GM23338 (cell line): ENCODE data around the gene TMEM86A. TPM values are rescaled to one million over a fixed set of nuclear protein-coding genes. Genes with fewer than 3 reads are reported as not detected.

ENCODE experiments used
- ATAC-seq: fragments of 200-7000 bp; cut with Tn5 transposase; 3 replicates; pipeline ENCODE4 v1.9.1; 2020
- DNase-seq: peaks from one replicate; pipeline ENCODE4 v3.0.0-alpha.2; 2015; ENCODE audit warnings: low spot score
- H2AFZ ChIP-seq: fragments of 200-600 bp; sonication (generic); 2 replicates; pipeline ENCODE4 v1.8.0; 2016; ENCODE audit warnings: antibody characterized with exemption, mild to moderate bottlenecking, moderate library complexity
- H3F3A ChIP-seq: fragments of 200-600 bp; sonication (generic); replicated peaks from 2 replicates; pipeline ENCODE4 v1.8.0; 2017; ENCODE audit warnings: antibody characterized with exemption, mixed run types, low read depth
- H3K27ac ChIP-seq: fragments of 200-600 bp; sonication (generic); 2 replicates; pipeline ENCODE4 v1.6.1; 2016; ENCODE audit warnings: low read depth
- H3K27me3 ChIP-seq: fragments of 200-600 bp; sonication (generic); 2 replicates; pipeline ENCODE4 v1.8.0; 2016; ENCODE audit warnings: mild to moderate bottlenecking, mixed run types, moderate library complexity; ENCODE audit not compliant: insufficient read depth
- H3K36me3 ChIP-seq: fragments of 200-600 bp; sonication (generic); 2 replicates; pipeline ENCODE4 v1.8.0; 2016; ENCODE audit warnings: mild to moderate bottlenecking; ENCODE audit not compliant: insufficient read depth
- H3K4me1 ChIP-seq: fragments of 200-600 bp; sonication (generic); 2 replicates; pipeline ENCODE4 v1.8.0; 2016; ENCODE audit warnings: mild to moderate bottlenecking, moderate library complexity; ENCODE audit not compliant: insufficient read depth
- H3K4me2 ChIP-seq: fragments of 200-600 bp; sonication (generic); 2 replicates; pipeline ENCODE4 v1.7.1; 2017; ENCODE audit warnings: mixed run types
- H3K4me3 ChIP-seq: fragments of 200-600 bp; sonication (generic); 2 replicates; pipeline ENCODE4 v1.6.1; 2016; ENCODE audit warnings: mixed run types
- H3K79me2 ChIP-seq: fragments of 200-600 bp; sonication (generic); replicated peaks from 2 replicates; pipeline ENCODE4 v1.8.0; 2017; ENCODE audit warnings: mild to moderate bottlenecking; ENCODE audit not compliant: insufficient read depth
- H3K9me2 ChIP-seq: fragments of 200-600 bp; sonication (generic); 2 replicates; pipeline ENCODE4 v1.8.0; 2017; ENCODE audit not compliant: insufficient read depth
- H4K20me1 ChIP-seq: fragments of 200-600 bp; sonication (generic); replicated peaks from 2 replicates; pipeline ENCODE4 v1.8.0; 2017; ENCODE audit warnings: mild to moderate bottlenecking; ENCODE audit not compliant: insufficient read depth
- H3K27ac Mint-ChIP-seq: 2 replicates; pipeline ENCODE4 v1.8.0; 2020; ENCODE audit warnings: inconsistent platforms, mild to moderate bottlenecking, moderate library complexity, mixed read lengths
- H3K27me3 Mint-ChIP-seq: 3 replicates; pipeline ENCODE4 v1.8.0; 2022; ENCODE audit warnings: low read depth, mild to moderate bottlenecking, moderate library complexity, mixed read lengths, inconsistent platforms; ENCODE audit not compliant: insufficient read depth, poor library complexity
- H3K36me3 Mint-ChIP-seq: 3 replicates; pipeline ENCODE4 v1.8.0; 2021; ENCODE audit warnings: low read depth, mild to moderate bottlenecking, inconsistent platforms, moderate library complexity, mixed read lengths
- H3K4me1 Mint-ChIP-seq: 3 replicates; pipeline ENCODE4 v1.8.0; 2020; ENCODE audit warnings: mild to moderate bottlenecking, inconsistent platforms, mixed read lengths
- H3K4me3 Mint-ChIP-seq: 3 replicates; pipeline ENCODE4 v1.8.0; 2021; ENCODE audit warnings: moderate library complexity, mild to moderate bottlenecking, inconsistent platforms, mixed read lengths
- H3K9me3 Mint-ChIP-seq: 3 replicates; pipeline ENCODE4 v1.8.0; 2020; ENCODE audit warnings: moderate library complexity, mild to moderate bottlenecking, inconsistent platforms, mixed read lengths
- ETS1 ChIP-seq: IDR thresholded peaks from 2 replicates; pipeline ENCODE4 v1.6.1; 2016; ENCODE audit warnings: antibody characterized with exemption
- EZH2phosphoT487 ChIP-seq: fragments of 200-600 bp; sonication (generic); IDR thresholded peaks from one replicate; pipeline ENCODE4 v1.8.1; 2018; ENCODE audit warnings: antibody characterized with exemption; ENCODE audit not compliant: unreplicated experiment
- JUNB ChIP-seq: IDR thresholded peaks from one replicate; pipeline ENCODE4 v1.6.1; 2016; ENCODE audit warnings: antibody characterized with exemption; ENCODE audit not compliant: unreplicated experiment
- NANOG ChIP-seq: IDR thresholded peaks from 2 replicates; pipeline ENCODE4 v1.6.1; 2016; ENCODE audit warnings: antibody characterized with exemption, borderline replicate concordance
- POLR2AphosphoS5 ChIP-seq: IDR thresholded peaks from 2 replicates; pipeline ENCODE4 v1.6.1; 2016; ENCODE audit warnings: antibody characterized with exemption, low read depth
- REST ChIP-seq: IDR thresholded peaks from one replicate; pipeline ENCODE4 v1.6.1; 2018; ENCODE audit warnings: antibody characterized with exemption; ENCODE audit not compliant: unreplicated experiment
- STAT1 ChIP-seq: IDR thresholded peaks from one replicate; pipeline ENCODE4 v1.6.1; 2016; ENCODE audit warnings: antibody characterized with exemption; ENCODE audit not compliant: unreplicated experiment
- ZNF331 ChIP-seq: fragments of 250-450 bp; sonication (Bioruptor Pico); IDR thresholded peaks from 2 replicates; pipeline ENCODE4 v1.5.0; 2020; ENCODE audit warnings: low read depth, mild to moderate bottlenecking, moderate library complexity
- ZNF462 ChIP-seq: fragments of 250-450 bp; sonication (Bioruptor Pico); IDR thresholded peaks from 2 replicates; pipeline ENCODE4 v1.5.0; 2020; ENCODE audit warnings: mild to moderate bottlenecking, moderate library complexity
- polyA plus RNA-seq: library from polyadenylated mRNA; unstranded; fragments of >200 nt; fragmentation: Nextera tagmentation; extraction: Ambion mirVana; gene quantifications from 2 replicates; pipeline ENCODE4 v1.2.1, GENCODE V29; 2016
- total RNA-seq: library from RNA; depleted of rRNA; stranded (reverse); fragments of >200 nt; shearing (Covaris generic); gene quantifications from 2 replicates; pipeline ENCODE4 v1.2.3, GENCODE V29; 2014
- TF ChIP-seq, protein P1 (sequence below), 2 experiments: fragments of 200-600 bp in 1 of 2; sonication (generic) in 1 of 2; conservative IDR thresholded peaks; 2 replicates each; pipeline versions ENCODE4 v1.5.1 to v1.6.1; 2016 to 2017; ENCODE audit warnings: antibody characterized with exemption in 2 of 2, low read depth in 2 of 2, mild to moderate bottlenecking in 2 of 2, moderate library complexity in 1 of 2

The TMEM86A gene
- total and polyA plus RNA-seq, 2 experiments from 2014 or later, result 0.45 to 0.91 TPM

DNA sequence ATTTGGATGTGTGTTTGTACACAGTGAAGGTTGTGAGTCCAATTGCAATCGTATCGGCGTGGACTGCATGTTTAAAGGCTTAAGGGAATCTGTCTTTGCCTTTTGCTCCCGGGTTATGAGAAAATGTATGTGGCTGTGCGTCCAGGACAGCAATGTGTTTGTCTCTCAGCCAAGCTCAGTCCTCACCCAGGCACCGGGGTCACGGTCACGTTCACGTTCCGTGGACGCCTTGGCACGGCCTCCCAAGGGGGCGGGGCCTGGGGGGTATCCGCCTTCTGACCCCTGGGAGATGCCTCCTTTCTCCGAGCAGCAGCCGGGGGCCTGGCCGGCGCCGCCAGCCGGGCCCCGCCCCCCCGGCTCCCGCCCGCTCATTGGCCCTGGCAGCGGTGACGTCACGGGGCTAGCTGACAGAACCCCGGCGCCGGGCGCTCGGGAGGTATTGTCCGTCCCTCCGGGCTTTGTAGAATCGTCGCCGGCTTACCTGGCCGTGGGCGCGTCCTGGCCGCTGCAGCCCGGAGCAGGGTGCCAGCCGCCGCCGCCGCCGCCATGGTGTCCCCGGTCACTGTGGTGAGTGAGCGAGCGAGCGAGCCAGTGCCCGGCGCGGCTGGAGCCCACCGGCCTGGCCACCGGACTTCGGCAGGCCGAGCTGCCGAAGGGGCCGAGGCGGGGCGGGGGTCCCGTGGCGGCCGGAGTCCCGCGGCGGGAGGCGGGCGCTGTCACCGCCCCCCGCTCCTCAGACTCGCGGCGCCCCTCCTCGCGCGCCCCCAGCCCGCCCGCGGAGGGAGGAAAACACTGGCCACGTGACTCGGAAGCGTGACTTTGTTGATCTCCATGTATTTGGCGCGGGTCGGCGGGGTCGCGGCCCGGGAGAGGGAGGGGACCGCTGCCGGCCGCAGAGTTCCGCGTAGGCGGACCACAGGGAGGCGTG, at the start of gene TMEM86A (continued):
- no peak for TF ChIP-seq ETS1

DNA sequence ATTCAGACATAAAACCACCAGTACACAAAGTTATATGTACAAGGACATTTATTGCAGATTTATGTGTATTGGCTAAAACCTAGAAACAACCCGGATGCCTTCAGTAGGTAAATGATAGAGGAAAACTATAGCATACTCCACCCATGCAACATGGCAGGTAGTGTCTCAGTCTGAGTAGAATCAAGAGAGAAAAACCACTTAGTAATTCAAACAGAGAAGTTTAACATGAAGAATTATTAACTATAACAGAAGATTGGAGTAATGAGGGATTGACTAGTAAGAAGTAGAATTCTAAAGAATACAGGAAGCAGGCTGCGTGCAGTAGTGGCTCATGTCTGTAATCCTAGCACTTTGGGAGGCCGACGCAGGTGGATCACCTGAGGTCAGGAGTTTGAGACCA, 48.2 kb upstream of the TMEM86A start:
- no peaks in the 10 kb centered on the region for H3K4me1 ChIP-seq
- H3K4me1 Mint-ChIP-seq, result peaks cover 2% of the 10 kb centered on the region; the same call in 1 of the 3 replicates

More for the DNA sequence above, 48.2 kb upstream of the TMEM86A start:
- H3K27me3 ChIP-seq, result no peaks in the 10 kb centered on the region
- Mint-ChIP-seq H3K9me3 (no peaks in the 10 kb centered on the region), H3K36me3 (no peaks in the 10 kb centered on the region), H3K27me3 (no peaks in the 10 kb centered on the region), H3K4me3 (no peak overlapping the region), H3K27ac (no peak overlapping the region)
- H2AFZ ChIP-seq, result peak overlapping the region; percentile 97
- TF ChIP-seq POLR2AphosphoS5 (no peak), EZH2phosphoT487 (no peak), ZNF331 (CRISPR knock-in tag) (no peak), REST (no peak), ZNF462 (no peak), NANOG (no peak), STAT1 (no peak), JUNB (no peak)
- TF ChIP-seq, protein P1, sequence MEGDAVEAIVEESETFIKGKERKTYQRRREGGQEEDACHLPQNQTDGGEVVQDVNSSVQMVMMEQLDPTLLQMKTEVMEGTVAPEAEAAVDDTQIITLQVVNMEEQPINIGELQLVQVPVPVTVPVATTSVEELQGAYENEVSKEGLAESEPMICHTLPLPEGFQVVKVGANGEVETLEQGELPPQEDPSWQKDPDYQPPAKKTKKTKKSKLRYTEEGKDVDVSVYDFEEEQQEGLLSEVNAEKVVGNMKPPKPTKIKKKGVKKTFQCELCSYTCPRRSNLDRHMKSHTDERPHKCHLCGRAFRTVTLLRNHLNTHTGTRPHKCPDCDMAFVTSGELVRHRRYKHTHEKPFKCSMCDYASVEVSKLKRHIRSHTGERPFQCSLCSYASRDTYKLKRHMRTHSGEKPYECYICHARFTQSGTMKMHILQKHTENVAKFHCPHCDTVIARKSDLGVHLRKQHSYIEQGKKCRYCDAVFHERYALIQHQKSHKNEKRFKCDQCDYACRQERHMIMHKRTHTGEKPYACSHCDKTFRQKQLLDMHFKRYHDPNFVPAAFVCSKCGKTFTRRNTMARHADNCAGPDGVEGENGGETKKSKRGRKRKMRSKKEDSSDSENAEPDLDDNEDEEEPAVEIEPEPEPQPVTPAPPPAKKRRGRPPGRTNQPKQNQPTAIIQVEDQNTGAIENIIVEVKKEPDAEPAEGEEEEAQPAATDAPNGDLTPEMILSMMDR (conservative IDR thresholded peaks at IDR 0.05; ENCODE audit: low read depth in 2 of 2), result no peak
- H3F3A ChIP-seq, result no peaks in the 10 kb centered on the region
- H4K20me1 ChIP-seq, result no peaks in the 10 kb centered on the region
- H3K27ac ChIP-seq, result no peak overlapping the region
- no peak overlapping the region for H3K4me3 ChIP-seq
- no peak for DNase-seq
- ATAC-seq, result no peak
- H3K36me3 ChIP-seq, result no peaks in the 10 kb centered on the region
- no peaks in the 10 kb centered on the region for H3K9me2 ChIP-seq
- no peak overlapping the region for H3K4me2 ChIP-seq
- H3K79me2 ChIP-seq, result no peaks in the 10 kb centered on the region
